ENCODE results near the gene QSER1.

QSER1 gene

DNA sequence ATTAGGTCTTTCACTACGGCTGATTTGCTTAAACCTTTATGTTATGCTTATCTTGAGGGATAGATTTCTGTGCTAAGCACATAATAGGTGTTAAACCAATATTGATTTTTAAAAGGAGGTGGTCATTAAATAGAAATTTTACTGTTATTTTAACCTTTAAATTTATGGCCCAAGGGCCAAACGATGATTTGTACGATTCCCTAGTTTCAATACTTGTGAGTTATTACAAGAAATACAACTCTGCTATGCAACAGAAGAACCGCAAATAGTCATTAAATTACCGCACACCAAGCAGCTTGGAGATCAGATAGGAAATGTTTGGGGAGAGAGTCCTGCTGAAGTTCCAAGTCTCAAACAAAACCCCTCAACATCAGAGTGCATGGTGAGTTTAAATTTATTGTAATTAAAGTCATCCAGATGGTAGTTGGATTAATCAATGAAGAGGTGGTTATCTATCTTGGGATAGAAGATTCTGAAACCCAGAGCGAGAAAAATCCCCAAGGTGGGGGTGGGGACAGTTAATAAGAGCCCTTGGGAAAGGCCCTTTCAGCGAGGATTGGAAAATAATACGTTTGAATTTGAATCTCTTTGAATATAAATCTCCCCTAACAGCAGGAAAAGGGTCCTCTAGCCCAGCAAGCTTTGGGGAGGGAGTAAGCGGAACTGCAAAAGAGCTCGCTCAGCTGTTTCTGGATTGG lies 805 bp upstream of the QSER1 start:
- TF ChIP-seq, protein P1, sequence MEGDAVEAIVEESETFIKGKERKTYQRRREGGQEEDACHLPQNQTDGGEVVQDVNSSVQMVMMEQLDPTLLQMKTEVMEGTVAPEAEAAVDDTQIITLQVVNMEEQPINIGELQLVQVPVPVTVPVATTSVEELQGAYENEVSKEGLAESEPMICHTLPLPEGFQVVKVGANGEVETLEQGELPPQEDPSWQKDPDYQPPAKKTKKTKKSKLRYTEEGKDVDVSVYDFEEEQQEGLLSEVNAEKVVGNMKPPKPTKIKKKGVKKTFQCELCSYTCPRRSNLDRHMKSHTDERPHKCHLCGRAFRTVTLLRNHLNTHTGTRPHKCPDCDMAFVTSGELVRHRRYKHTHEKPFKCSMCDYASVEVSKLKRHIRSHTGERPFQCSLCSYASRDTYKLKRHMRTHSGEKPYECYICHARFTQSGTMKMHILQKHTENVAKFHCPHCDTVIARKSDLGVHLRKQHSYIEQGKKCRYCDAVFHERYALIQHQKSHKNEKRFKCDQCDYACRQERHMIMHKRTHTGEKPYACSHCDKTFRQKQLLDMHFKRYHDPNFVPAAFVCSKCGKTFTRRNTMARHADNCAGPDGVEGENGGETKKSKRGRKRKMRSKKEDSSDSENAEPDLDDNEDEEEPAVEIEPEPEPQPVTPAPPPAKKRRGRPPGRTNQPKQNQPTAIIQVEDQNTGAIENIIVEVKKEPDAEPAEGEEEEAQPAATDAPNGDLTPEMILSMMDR (IDR thresholded peaks at IDR 0.05; ENCODE audit: low read depth, low read length), result no peak
- H3K4me3 ChIP-seq (ENCODE audit: low read depth, low read length), result peak overlapping the region; percentile 74

- H3K4me3 ChIP-seq (ENCODE audit: low read depth, low read length), result peak overlapping the region; percentile 87
- TF ChIP-seq, protein P1 (IDR thresholded peaks at IDR 0.05; ENCODE audit: low read depth, low read length), result no peak
Observed at GRCh38 chr11:32893093-32893342, 407 bp downstream of the QSER1 start.

GRCh38 chr11:32893343-32894148 lies 935 bp downstream of the QSER1 start:
- peak overlapping the region; percentile 87 for H3K4me3 ChIP-seq (ENCODE audit: low read depth, low read length)
- TF ChIP-seq, protein P1 (IDR thresholded peaks at IDR 0.05; ENCODE audit: low read depth, low read length), result peak; percentile 23; the same call in 1 of the 2 replicates

- TF ChIP-seq, protein P1 (IDR thresholded peaks at IDR 0.05; ENCODE audit: low read depth, low read length), result no peak
Observed at GRCh38 chr11:32894149-32894827, 1.7 kb downstream of the QSER1 start.

DNA sequence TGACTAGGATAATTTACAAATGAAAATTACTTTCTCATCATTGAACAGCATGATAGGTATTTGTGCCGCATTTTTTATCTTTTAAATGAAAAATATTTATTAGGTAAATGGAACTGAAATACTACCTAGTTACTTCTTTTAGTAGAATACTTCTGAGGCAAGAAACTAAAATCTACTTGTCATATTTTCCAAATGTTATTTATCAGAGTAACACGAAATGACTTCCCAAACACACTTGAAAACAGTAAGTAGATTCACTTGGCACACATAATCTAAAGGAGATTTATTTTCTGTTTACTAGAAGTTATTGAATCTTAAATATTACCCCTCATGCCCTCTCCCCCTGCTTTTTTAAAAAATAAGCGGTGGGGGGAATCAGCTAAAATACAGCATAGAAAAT lies 2.3 kb downstream of the QSER1 start:
- TF ChIP-seq, protein P1 (IDR thresholded peaks at IDR 0.05; ENCODE audit: low read depth, low read length), result no peak
- H3K4me3 ChIP-seq (ENCODE audit: low read depth, low read length), result peak overlapping the region; percentile 87

More at GRCh38 chr11:32894149-32894827, 1.7 kb downstream of the QSER1 start:
- peak overlapping the region; percentile 87 for H3K4me3 ChIP-seq (ENCODE audit: low read depth, low read length)

DNA sequence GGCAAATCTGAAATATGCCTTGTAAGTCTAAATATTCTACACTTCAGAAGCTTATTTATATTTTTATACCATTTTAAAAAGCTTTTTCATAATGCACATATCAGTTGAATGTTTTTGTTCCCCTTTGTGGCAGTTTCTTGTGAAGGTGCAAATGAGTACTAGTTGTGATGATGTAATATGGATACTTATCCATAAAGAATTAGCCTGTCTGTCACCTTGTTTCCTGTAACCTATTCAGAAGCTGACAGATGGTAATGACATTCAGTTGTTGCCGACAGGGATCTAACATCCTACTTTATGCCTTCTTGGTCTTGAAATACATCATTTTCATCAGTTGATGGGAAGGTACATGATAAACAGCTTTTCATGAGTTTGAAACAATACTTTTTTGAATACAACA lies 2.9 kb downstream of the QSER1 start:
- TF ChIP-seq, protein P1 (IDR thresholded peaks at IDR 0.05; ENCODE audit: low read depth, low read length), result no peak
- H3K4me3 ChIP-seq (ENCODE audit: low read depth, low read length), result no peak overlapping the region

DNA sequence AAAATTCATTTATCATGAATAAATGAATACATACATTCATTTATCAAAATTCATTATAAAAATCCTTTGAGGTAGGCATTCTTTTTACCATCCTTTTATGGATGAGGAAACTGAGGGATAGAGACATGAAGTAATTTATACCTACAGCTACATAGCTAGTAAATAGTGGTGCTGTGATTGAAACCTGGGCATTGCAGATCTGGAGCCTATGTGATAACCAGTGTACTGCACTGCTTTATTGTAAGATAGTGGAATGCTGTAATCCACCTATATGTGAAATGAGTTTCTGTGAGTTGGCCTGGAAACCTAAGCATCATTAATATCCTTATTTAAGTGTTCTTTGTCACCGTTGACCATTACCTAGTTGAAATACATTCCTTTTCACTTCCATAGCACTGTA lies 4.5 kb downstream of the QSER1 start:
- H3K4me3 ChIP-seq (ENCODE audit: low read depth, low read length), result no peak overlapping the region
- TF ChIP-seq, protein P1 (IDR thresholded peaks at IDR 0.05; ENCODE audit: low read depth, low read length), result no peak

All from WI38 (cell line).